GM21529 (cell line): Measurements from ENCODE around the gene SBNO2.
A peak's percentile ranks its signal among the peaks of the same experiment; 100 is the strongest.
"Not testable (repeated sequence)": the region's sequence is repeated elsewhere in the genome, so short reads cannot be mapped to it uniquely, and the experiment has no call there.

ENCODE experiments used
- ATAC-seq: cut with Tn5 transposase; IDR thresholded peaks from one replicate; pipeline ENCODE4 v1.9.1; 2021; ENCODE audit not compliant: unreplicated experiment

The SBNO2 gene

GRCh38 chr19:1206864-1207450, 32.9 kb upstream of the SBNO2 start:
- no peak for ATAC-seq

- ATAC-seq, result no peak
Measured at GRCh38 chr19:1206150-1206863, 32.2 kb upstream of the SBNO2 start.

- peak; percentile 77 for ATAC-seq
Measured at GRCh38 chr19:1205114-1206099, 31.3 kb upstream of the SBNO2 start, which contains the start of gene STK11. Gene STK11, plus strand, starts transcription at chr19:1205778. Its CDS starts 1,136 bp downstream, at chr19:1206914.

- not testable (repeated sequence) for ATAC-seq
Measured at GRCh38 chr19:1200614-1201013, 26.5 kb upstream of the SBNO2 start.

- no peak for ATAC-seq
Measured at GRCh38 chr19:1199531-1199930, 25.5 kb upstream of the SBNO2 start.

GRCh38 chr19:1189419-1189818, 15.4 kb upstream of the SBNO2 start:
- ATAC-seq, result no peak

GRCh38 chr19:1183543-1184172, 9.6 kb upstream of the SBNO2 start:
- ATAC-seq, result peak; percentile 52

- ATAC-seq, result no peak
Measured at GRCh38 chr19:1182727-1183126, 8.7 kb upstream of the SBNO2 start.

GRCh38 chr19:1182068-1182467, 8.0 kb upstream of the SBNO2 start:
- no peak for ATAC-seq

GRCh38 chr19:1181606-1182005, 7.5 kb upstream of the SBNO2 start:
- ATAC-seq, result no peak

GRCh38 chr19:1177322-1178114, 3.5 kb upstream of the SBNO2 start:
- no peak for ATAC-seq

GRCh38 chr19:1173159-1173844, 766 bp downstream of the SBNO2 start:
- no peak for ATAC-seq

GRCh38 chr19:1172353-1173158, 1.5 kb downstream of the SBNO2 start:
- ATAC-seq, result no peak

GRCh38 chr19:1171755-1172352, 2.2 kb downstream of the SBNO2 start:
- ATAC-seq, result no peak

GRCh38 chr19:1170938-1171754, 2.9 kb downstream of the SBNO2 start:
- ATAC-seq, result no peak

GRCh38 chr19:1169921-1170885, 3.9 kb downstream of the SBNO2 start:
- no peak for ATAC-seq
